Body of pancreas (tissue), 4 donors: ENCODE measurements around the gene ARHGEF19.
A peak's percentile ranks its signal among the peaks of the same experiment; 100 is the strongest.

Source experiments
- CTCF ChIP-seq, 7 experiments: fragments of 450-650 bp in 4 of 7; fragments of 200-600 bp in 3 of 7; sonication (generic) in 3 of 7; IDR thresholded peaks; one replicate each; pipeline ENCODE4 v1.5.1; 2016 to 2019; ENCODE audit warnings: antibody characterized with exemption in 7 of 7
- POLR2A ChIP-seq, 3 donors: fragments of 450-650 bp; IDR thresholded peaks; one replicate each; pipeline ENCODE4 v1.6.1; 2016; ENCODE audit warnings: antibody characterized with exemption in 3 of 3, mild to moderate bottlenecking in 2 of 3

GRCh38 chr1:16155537-16156410 is 56.7 kb downstream of the ARHGEF19 start, which contains the start of gene EPHA2:
- TF ChIP-seq CTCF (IDR thresholded peaks at IDR 0.05), result no peak
- peak; percentile 95 to 96 (median 96) for TF ChIP-seq POLR2A (IDR thresholded peaks at IDR 0.05)
